HG03280 (cell line): ENCODE results near the gene CAPZA1.

Source experiments
- ATAC-seq: cut with Tn5 transposase; IDR thresholded peaks from one replicate; pipeline ENCODE4 v1.9.1; 2021; ENCODE audit warnings: mild to moderate bottlenecking, moderate library complexity; ENCODE audit not compliant: unreplicated experiment

The CAPZA1 gene

GRCh38 chr1:112675728-112676381, 56.2 kb downstream of the CAPZA1 start:
- ATAC-seq: no peak

GRCh38 chr1:112676543-112676942, 56.9 kb downstream of the CAPZA1 start:
- no peak for ATAC-seq

- no peak for ATAC-seq
Measured at GRCh38 chr1:112677501-112677900, 57.9 kb downstream of the CAPZA1 start.

GRCh38 chr1:112678605-112679004, 59.0 kb downstream of the CAPZA1 start:
- no peak for ATAC-seq

GRCh38 chr1:112685913-112686312, 66.3 kb downstream of the CAPZA1 start:
- ATAC-seq: no peak

GRCh38 chr1:112686417-112686816, 66.8 kb downstream of the CAPZA1 start:
- no peak for ATAC-seq

- no peak for ATAC-seq
Measured at GRCh38 chr1:112686835-112687234, 67.2 kb downstream of the CAPZA1 start.

GRCh38 chr1:112687361-112687760, 67.7 kb downstream of the CAPZA1 start:
- no peak for ATAC-seq

GRCh38 chr1:112687785-112688496, 68.3 kb downstream of the CAPZA1 start:
- no peak for ATAC-seq

- no peak for ATAC-seq
Measured at GRCh38 chr1:112688781-112689193, 69.2 kb downstream of the CAPZA1 start.

- no peak for ATAC-seq
Measured at GRCh38 chr1:112689196-112689841, 69.7 kb downstream of the CAPZA1 start.

- ATAC-seq: no peak
Measured at GRCh38 chr1:112689842-112690237, 70.2 kb downstream of the CAPZA1 start.

GRCh38 chr1:112692681-112693080, 73.0 kb downstream of the CAPZA1 start:
- ATAC-seq: no peak

GRCh38 chr1:112693821-112694220, 74.2 kb downstream of the CAPZA1 start:
- ATAC-seq: no peak

- no peak for ATAC-seq
Measured at GRCh38 chr1:112694363-112694929, 74.8 kb downstream of the CAPZA1 start.

- no peak for ATAC-seq
Measured at GRCh38 chr1:112695276-112695675, 75.6 kb downstream of the CAPZA1 start.

- ATAC-seq: no peak
Measured at GRCh38 chr1:112696578-112697314, 77.1 kb downstream of the CAPZA1 start.

GRCh38 chr1:112697781-112698201, 78.2 kb downstream of the CAPZA1 start:
- ATAC-seq: no peak

- ATAC-seq: no peak
Measured at GRCh38 chr1:112698366-112699310, 79.0 kb downstream of the CAPZA1 start.
